CD4-positive, alpha-beta T cell (primary cell): ENCODE measurements around the gene SERPINA6. TPM values are rescaled to one million over a fixed set of nuclear protein-coding genes. Genes with fewer than 3 reads are reported as not detected.

Experiments
- ATAC-seq: fragments of 200-7000 bp; cut with Tn5 transposase; one replicate; pipeline ENCODE4 v1.10.0; 2022; ENCODE audit warnings: mild to moderate bottlenecking; ENCODE audit not compliant: poor library complexity
- CTCF ChIA-PET: fragments of 350-600 bp; sonication (Branson Sonifier 250); formaldehyde crosslinking; loops from one replicate; lab custom pipeline; 2021; ENCODE audit warnings: antibody characterized with exemption, inconsistent platforms; lab: Charles Lee
- POLR2A ChIA-PET: fragments of 350-600 bp; sonication (Branson Sonifier 250); formaldehyde crosslinking; loops from one replicate; lab custom pipeline; 2021; ENCODE audit warnings: antibody characterized with exemption, inconsistent platforms; lab: Charles Lee
- DNase-seq, 14 experiments: peaks; one replicate each; pipeline ENCODE4 v3.0.0-alpha.2; 2013 to 2020; ENCODE audit warnings: mixed read lengths in 2 of 14
- H3K27ac ChIP-seq, 2 donors: one replicate each; pipeline versions ENCODE4 v1.5.1 to v1.7.0; 2013; ENCODE audit warnings: low read length in 2 of 2, low read depth in 1 of 2, mild to moderate bottlenecking in 1 of 2
- H3K27me3 ChIP-seq, 2 experiments: 1 replicate in 1 of 2; 2 replicates in 1 of 2; pipeline versions ENCODE4 v1.6.1 to v1.7.0; 2013; ENCODE audit warnings: low read length in 2 of 2, control low read depth in 1 of 2, mild to moderate bottlenecking in 1 of 2, moderate library complexity in 1 of 2; ENCODE audit not compliant: insufficient read depth in 2 of 2, control insufficient read depth in 1 of 2
- H3K36me3 ChIP-seq: one replicate; pipeline ENCODE4 v1.6.1; 2013; ENCODE audit warnings: low read length, control low read depth; ENCODE audit not compliant: insufficient read depth
- H3K4me1 ChIP-seq: one replicate; pipeline ENCODE4 v1.6.1; 2013; ENCODE audit warnings: low read length, control low read depth; ENCODE audit not compliant: insufficient read depth
- H3K4me3 ChIP-seq: one replicate; pipeline ENCODE4 v1.5.1; 2013; ENCODE audit warnings: mild to moderate bottlenecking, low read length, moderate library complexity
- H3K9me3 ChIP-seq, 2 experiments: 1 replicate in 1 of 2; 2 replicates in 1 of 2; pipeline versions ENCODE4 v1.6.1 to v1.7.0; 2013; ENCODE audit warnings: low read length in 2 of 2, mild to moderate bottlenecking in 2 of 2, control low read depth in 1 of 2, moderate library complexity in 1 of 2; ENCODE audit not compliant: control insufficient read depth in 1 of 2, insufficient read depth in 1 of 2
- H3K27ac Mint-ChIP-seq: one replicate; pipeline ENCODE4 v1.8.0; 2020; ENCODE audit warnings: mixed read lengths
- H3K27me3 Mint-ChIP-seq: one replicate; pipeline ENCODE4 v1.8.0; 2021; ENCODE audit warnings: mixed read lengths
- H3K36me3 Mint-ChIP-seq: one replicate; pipeline ENCODE4 v1.8.0; 2021; ENCODE audit warnings: low read depth, mixed read lengths
- H3K4me1 Mint-ChIP-seq: one replicate; pipeline ENCODE4 v1.8.0; 2021; ENCODE audit warnings: low read depth, mixed read lengths
- H3K4me3 Mint-ChIP-seq: one replicate; pipeline ENCODE4 v1.8.0; 2020; ENCODE audit warnings: mild to moderate bottlenecking, mixed read lengths
- H3K9me3 Mint-ChIP-seq: one replicate; pipeline ENCODE4 v1.8.0; 2020; ENCODE audit warnings: mixed read lengths
- intact Hi-C, 2 experiments: fragments of 100-400 bp; cut with DNase I in 1 of 2; cut with micrococcal nuclease in 1 of 2; formaldehyde crosslinking; loops; one replicate each; pipeline versions ENCODE4 v1.15.1 to v1.9.0; 2023 to 2025; cut with DNase I, micrococcal nuclease
- total RNA-seq, 174 experiments: library from RNA in 2 of 174; stranded (reverse) in 2 of 174; gene quantifications; one replicate each; pipeline ENCODE4 v1.2.3 and lab custom pipeline; 2021 to 2026
- TF ChIP-seq, protein P1 (sequence below): fragments of 200-600 bp; IDR thresholded peaks from one replicate; pipeline ENCODE4 v1.8.0; 2022; ENCODE audit warnings: antibody characterized with exemption, mild to moderate bottlenecking

The SERPINA6 gene
- total RNA-seq, 2 experiments from 2014 or later = not detected

DNA sequence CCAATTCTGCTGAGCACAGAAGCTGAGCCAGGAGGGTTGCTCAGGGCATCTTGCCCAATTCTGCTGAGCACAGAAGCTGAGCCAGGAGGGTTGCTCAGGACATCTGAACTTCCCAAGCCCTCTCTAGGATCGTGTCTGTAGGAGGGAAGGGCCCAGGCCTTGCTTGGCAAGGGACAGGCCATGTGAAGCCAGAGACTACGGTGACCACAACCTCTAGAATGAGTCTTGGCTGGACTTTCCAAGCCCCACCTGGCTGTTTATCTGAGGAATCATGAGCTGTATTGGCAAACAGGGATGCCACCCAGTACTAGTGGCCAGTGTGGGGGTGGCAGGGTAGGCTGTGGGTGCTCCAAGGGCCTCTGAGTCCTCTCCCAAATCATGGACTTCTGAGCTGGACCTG, 7.7 kb upstream of the SERPINA6 start:
- Histone ChIP-seq H3K4me1 (no peaks in the 10 kb centered on the region), H3K27me3 (no peaks in the 10 kb centered on the region), H3K9me3 (no peaks in the 10 kb centered on the region), H3K27ac (no peak overlapping the region), H3K4me3 (no peak overlapping the region), H3K36me3 (no peaks in the 10 kb centered on the region)
- Mint-ChIP-seq H3K27ac (no peak overlapping the region), H3K9me3 (peaks cover 2% of the 10 kb centered on the region), H3K4me3 (no peak overlapping the region), H3K4me1 (no peaks in the 10 kb centered on the region), H3K27me3 (peaks cover 20% of the 10 kb centered on the region), H3K36me3 (no peaks in the 10 kb centered on the region)
- TF ChIP-seq, protein P1, sequence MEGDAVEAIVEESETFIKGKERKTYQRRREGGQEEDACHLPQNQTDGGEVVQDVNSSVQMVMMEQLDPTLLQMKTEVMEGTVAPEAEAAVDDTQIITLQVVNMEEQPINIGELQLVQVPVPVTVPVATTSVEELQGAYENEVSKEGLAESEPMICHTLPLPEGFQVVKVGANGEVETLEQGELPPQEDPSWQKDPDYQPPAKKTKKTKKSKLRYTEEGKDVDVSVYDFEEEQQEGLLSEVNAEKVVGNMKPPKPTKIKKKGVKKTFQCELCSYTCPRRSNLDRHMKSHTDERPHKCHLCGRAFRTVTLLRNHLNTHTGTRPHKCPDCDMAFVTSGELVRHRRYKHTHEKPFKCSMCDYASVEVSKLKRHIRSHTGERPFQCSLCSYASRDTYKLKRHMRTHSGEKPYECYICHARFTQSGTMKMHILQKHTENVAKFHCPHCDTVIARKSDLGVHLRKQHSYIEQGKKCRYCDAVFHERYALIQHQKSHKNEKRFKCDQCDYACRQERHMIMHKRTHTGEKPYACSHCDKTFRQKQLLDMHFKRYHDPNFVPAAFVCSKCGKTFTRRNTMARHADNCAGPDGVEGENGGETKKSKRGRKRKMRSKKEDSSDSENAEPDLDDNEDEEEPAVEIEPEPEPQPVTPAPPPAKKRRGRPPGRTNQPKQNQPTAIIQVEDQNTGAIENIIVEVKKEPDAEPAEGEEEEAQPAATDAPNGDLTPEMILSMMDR = no peak
- ChIA-PET CTCF (no interaction called here), POLR2A (no interaction called here)
- no peak for DNase-seq
- intact Hi-C loops = no loop called here
- no peak for ATAC-seq

DNA sequence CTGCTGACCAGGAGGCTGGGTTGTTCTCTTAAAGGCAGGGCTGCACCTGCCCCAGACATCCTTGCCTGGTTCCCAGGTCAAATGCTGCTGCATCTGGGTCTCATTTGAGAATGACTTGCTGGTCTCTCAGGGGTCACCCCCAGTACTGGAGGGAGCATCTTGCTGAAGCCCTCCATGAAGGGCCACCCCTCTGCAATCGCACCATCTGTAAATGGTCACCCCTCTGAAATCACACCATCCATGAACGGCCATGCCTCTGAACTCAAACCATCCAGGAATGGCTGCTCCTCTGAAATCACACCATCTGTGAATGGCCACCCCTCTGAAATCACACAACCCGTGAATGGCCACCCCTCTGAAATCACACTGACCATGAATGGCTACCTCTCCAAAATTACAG, 7.3 kb upstream of the SERPINA6 start:
- no peaks in the 10 kb centered on the region for H3K36me3 ChIP-seq
- H3K27me3 Mint-ChIP-seq = peaks cover 16% of the 10 kb centered on the region
- CTCF ChIA-PET = no interaction called here

DNA sequence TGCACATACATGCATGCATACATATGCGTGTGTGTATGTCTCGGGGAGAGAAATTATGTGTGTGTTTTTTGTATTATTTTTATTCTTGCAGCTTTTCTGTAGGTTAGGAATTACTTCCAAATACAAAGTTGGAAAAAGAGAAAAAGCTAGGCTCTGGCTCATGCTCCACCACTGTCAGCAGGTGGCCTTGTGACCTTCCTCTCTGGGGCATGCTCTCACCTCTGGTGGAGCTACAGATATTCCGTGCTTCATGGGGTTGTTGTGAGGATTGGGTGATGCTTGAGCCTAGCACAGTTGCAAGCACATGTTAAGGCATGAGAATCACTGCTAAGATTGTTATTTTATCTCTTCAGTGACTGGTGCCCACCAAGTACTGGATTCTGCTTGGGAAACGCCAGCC, 6.7 kb upstream of the SERPINA6 start:
- ATAC-seq (no peak), DNase-seq (no peak)
- H3K4me3 Mint-ChIP-seq = no peak overlapping the region
- CTCF ChIA-PET = no interaction called here
- Histone ChIP-seq H3K9me3 (no peaks in the 10 kb centered on the region), H3K4me3 (no peak overlapping the region), H3K36me3 (no peaks in the 10 kb centered on the region), H3K27ac (no peak overlapping the region), H3K4me1 (no peaks in the 10 kb centered on the region), H3K27me3 (no peaks in the 10 kb centered on the region)
- TF ChIP-seq, protein P1 = no peak
- H3K27ac Mint-ChIP-seq = no peak overlapping the region
- H3K36me3 Mint-ChIP-seq = no peaks in the 10 kb centered on the region
- no peaks in the 10 kb centered on the region for H3K4me1 Mint-ChIP-seq
- peaks cover 13% of the 10 kb centered on the region for H3K27me3 Mint-ChIP-seq
- intact Hi-C loops = no loop called here
- POLR2A ChIA-PET = no interaction called here
- H3K9me3 Mint-ChIP-seq = peaks cover 2% of the 10 kb centered on the region

More for the DNA sequence above, 7.3 kb upstream of the SERPINA6 start:
- Histone ChIP-seq H3K27me3 (no peaks in the 10 kb centered on the region), H3K4me3 (no peak overlapping the region), H3K4me1 (no peaks in the 10 kb centered on the region), H3K27ac (no peak overlapping the region), H3K9me3 (no peaks in the 10 kb centered on the region)
- H3K4me3 Mint-ChIP-seq = no peak overlapping the region
- peaks cover 2% of the 10 kb centered on the region for H3K9me3 Mint-ChIP-seq
- H3K4me1 Mint-ChIP-seq = no peaks in the 10 kb centered on the region
- POLR2A ChIA-PET = no interaction called here
- no peaks in the 10 kb centered on the region for H3K36me3 Mint-ChIP-seq
- TF ChIP-seq, protein P1 = no peak
- intact Hi-C loops = no loop called here
- ATAC-seq (no peak), DNase-seq (no peak)
- no peak overlapping the region for H3K27ac Mint-ChIP-seq
